22Rv1 (cell line): ENCODE data around the gene PAXX.

ENCODE experiments used
- ZFX ChIP-seq: fragments of 450-650 bp; IDR thresholded peaks from 2 replicates; pipeline ENCODE4 v1.6.1; 2017; ENCODE audit warnings: antibody characterized with exemption, borderline replicate concordance
- TF ChIP-seq, protein P1 (sequence below): fragments of 450-650 bp; IDR thresholded peaks from 2 replicates; pipeline ENCODE4 v1.5.1; 2017; ENCODE audit warnings: mild to moderate bottlenecking

DNA sequence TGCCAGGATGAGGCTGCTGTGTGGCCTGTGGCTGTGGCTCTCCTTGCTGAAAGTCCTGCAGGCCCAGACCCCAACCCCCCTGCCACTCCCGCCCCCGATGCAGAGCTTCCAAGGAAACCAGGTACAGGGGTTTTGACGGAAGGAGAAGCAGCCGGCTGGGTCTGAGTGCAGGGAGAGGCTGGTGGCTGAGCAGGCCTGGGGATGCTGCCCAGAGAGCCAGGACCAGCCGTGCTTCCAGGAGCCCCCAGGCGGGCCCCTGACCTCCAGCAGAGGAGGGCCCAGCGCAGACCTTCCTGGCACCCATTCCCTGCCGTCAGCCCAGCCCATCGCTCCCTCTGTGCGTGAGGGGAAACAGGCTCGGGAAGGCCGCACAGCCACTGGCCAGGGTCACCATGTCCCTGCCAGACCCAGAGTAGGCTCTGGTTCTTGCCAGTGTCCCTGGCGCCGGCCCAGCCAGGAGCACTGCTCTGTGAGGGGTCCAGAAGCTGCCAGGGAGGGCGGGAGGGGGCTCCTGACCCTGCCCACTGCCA is 39.8 kb upstream of the PAXX start:
- TF ChIP-seq, protein P1, sequence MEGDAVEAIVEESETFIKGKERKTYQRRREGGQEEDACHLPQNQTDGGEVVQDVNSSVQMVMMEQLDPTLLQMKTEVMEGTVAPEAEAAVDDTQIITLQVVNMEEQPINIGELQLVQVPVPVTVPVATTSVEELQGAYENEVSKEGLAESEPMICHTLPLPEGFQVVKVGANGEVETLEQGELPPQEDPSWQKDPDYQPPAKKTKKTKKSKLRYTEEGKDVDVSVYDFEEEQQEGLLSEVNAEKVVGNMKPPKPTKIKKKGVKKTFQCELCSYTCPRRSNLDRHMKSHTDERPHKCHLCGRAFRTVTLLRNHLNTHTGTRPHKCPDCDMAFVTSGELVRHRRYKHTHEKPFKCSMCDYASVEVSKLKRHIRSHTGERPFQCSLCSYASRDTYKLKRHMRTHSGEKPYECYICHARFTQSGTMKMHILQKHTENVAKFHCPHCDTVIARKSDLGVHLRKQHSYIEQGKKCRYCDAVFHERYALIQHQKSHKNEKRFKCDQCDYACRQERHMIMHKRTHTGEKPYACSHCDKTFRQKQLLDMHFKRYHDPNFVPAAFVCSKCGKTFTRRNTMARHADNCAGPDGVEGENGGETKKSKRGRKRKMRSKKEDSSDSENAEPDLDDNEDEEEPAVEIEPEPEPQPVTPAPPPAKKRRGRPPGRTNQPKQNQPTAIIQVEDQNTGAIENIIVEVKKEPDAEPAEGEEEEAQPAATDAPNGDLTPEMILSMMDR, result no peak
- no peak for TF ChIP-seq ZFX
